BJ (cell line): ENCODE results near the gene CLEC16A. TPM values are rescaled to one million over a fixed set of nuclear protein-coding genes. Genes with fewer than 3 reads are reported as not detected.

Source experiments
- CTCF ChIA-PET: fragments of 350-600 bp; formaldehyde crosslinking; extraction: SDS; loops from one replicate; lab custom pipeline; 2021; ENCODE audit warnings: antibody characterized with exemption, inconsistent platforms; lab: Yijun Ruan, JAX
- POLR2A ChIA-PET: fragments of 300-600 bp; sonication (Branson Sonifier 250); formaldehyde crosslinking; extraction: SDS; loops from one replicate; lab custom pipeline; 2021; ENCODE audit warnings: antibody characterized with exemption; lab: Charles Lee
- DNase-seq: peaks from one replicate; pipeline ENCODE4 v3.0.0-alpha.2; 2011; ENCODE audit warnings: low read depth
- H3K27me3 ChIP-seq: 2 replicates; pipeline ENCODE4 v1.6.0; 2011; ENCODE audit warnings: low read length; ENCODE audit not compliant: control insufficient read depth, insufficient read depth
- H3K36me3 ChIP-seq: 2 replicates; pipeline ENCODE4 v1.5.1; 2011; ENCODE audit warnings: low read length; ENCODE audit not compliant: control insufficient read depth, insufficient read depth
- H3K4me3 ChIP-seq: 2 replicates; pipeline ENCODE4 v1.5.1; 2011; ENCODE audit warnings: low read depth, mild to moderate bottlenecking, control low read depth, low read length
- polyA plus RNA-seq: library from polyadenylated mRNA; depleted of rRNA; stranded (reverse); fragments of >200 nt; gene quantifications from 2 replicates; pipeline ENCODE4 v1.2.3, GENCODE V29; 2011
- TF ChIP-seq, protein P1 (sequence below): IDR thresholded peaks from 2 replicates; pipeline ENCODE4 v1.5.1; 2011; ENCODE audit warnings: low read depth, mild to moderate bottlenecking, control low read depth, inconsistent platforms, low read length, moderate library complexity; ENCODE audit not compliant: insufficient read depth

Gene CLEC16A
- polyA plus RNA-seq, 1 experiment: 8.7 TPM

DNA sequence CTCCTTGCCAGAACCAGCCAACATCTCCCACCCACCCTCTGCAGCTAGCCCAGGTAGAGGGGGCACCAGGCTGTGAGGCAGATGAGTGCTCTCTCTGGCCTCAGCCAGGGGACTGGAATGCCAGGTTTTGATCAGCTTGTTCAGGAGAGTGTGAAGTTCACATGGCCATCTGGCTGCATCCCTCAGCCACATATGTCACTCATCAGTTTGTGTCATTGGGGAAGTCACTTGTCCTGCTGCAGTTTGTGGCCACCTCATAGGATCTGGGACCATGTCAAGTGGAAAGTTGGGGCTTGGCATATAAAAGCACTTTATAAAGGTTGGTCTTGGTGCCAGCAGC is 164.1 kb downstream of the CLEC16A start:
- Histone ChIP-seq H3K36me3 (no peaks in the 10 kb centered on the region), H3K27me3 (no peaks in the 10 kb centered on the region), H3K4me3 (no peak overlapping the region)
- ChIA-PET CTCF (no interaction called here), POLR2A (no interaction called here)
- TF ChIP-seq, protein P1, sequence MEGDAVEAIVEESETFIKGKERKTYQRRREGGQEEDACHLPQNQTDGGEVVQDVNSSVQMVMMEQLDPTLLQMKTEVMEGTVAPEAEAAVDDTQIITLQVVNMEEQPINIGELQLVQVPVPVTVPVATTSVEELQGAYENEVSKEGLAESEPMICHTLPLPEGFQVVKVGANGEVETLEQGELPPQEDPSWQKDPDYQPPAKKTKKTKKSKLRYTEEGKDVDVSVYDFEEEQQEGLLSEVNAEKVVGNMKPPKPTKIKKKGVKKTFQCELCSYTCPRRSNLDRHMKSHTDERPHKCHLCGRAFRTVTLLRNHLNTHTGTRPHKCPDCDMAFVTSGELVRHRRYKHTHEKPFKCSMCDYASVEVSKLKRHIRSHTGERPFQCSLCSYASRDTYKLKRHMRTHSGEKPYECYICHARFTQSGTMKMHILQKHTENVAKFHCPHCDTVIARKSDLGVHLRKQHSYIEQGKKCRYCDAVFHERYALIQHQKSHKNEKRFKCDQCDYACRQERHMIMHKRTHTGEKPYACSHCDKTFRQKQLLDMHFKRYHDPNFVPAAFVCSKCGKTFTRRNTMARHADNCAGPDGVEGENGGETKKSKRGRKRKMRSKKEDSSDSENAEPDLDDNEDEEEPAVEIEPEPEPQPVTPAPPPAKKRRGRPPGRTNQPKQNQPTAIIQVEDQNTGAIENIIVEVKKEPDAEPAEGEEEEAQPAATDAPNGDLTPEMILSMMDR: no peak
- DNase-seq: no peak

DNA sequence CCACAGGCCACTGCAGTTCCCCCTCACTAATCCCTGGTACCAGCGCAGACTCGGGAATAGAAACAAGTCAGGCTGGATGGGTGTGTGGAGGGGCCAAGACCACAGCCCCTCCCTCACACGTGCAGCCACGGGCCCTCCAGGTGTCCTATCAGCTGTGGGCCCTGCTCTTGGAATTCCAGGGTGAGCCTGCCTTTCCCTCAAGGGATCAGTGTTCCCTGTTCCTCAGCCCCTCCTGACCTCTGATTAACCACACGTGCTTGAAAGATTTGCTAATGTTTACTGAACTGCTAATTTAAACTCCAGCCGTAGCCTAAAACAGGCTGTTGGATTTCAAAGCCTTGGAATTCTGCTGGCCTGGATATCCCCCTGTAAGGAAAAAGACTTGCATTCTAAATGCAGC is 165.2 kb downstream of the CLEC16A start:
- POLR2A ChIA-PET: no interaction called here
- Histone ChIP-seq H3K27me3 (no peaks in the 10 kb centered on the region), H3K36me3 (no peaks in the 10 kb centered on the region), H3K4me3 (no peak overlapping the region)
- no peak for DNase-seq
- CTCF ChIA-PET: no interaction called here
- TF ChIP-seq, protein P1: no peak

DNA sequence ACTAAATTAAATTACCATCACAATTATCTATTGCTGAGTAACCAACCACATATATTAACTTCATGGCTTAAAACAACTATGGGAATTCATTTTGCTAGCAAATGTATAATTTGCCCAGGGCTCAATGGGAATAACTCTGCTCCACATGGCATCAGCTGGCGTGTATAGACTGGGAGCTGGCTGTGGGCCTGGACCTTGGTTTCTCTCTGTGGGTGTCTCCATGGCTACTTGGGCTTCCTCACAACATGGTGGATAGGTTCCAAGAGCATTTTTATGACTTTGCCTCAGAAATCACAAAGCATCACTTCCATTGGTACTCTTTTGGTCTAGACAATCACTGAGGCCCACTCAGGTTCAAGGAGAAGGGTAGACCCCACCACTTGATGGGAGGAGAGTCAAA is 166.8 kb downstream of the CLEC16A start:
- POLR2A ChIA-PET: no interaction called here
- TF ChIP-seq, protein P1: no peak
- no peaks in the 10 kb centered on the region for H3K27me3 ChIP-seq
- CTCF ChIA-PET: interaction anchor here (1.4 kb wide), 1 partner anchor 144 kb away, joined by 7 read pairs; the partner anchor contains the start of gene SOCS1
- H3K36me3 ChIP-seq: no peaks in the 10 kb centered on the region; the same call in 1 of the 2 replicates
- H3K4me3 ChIP-seq: no peak overlapping the region
- DNase-seq: no peak

DNA sequence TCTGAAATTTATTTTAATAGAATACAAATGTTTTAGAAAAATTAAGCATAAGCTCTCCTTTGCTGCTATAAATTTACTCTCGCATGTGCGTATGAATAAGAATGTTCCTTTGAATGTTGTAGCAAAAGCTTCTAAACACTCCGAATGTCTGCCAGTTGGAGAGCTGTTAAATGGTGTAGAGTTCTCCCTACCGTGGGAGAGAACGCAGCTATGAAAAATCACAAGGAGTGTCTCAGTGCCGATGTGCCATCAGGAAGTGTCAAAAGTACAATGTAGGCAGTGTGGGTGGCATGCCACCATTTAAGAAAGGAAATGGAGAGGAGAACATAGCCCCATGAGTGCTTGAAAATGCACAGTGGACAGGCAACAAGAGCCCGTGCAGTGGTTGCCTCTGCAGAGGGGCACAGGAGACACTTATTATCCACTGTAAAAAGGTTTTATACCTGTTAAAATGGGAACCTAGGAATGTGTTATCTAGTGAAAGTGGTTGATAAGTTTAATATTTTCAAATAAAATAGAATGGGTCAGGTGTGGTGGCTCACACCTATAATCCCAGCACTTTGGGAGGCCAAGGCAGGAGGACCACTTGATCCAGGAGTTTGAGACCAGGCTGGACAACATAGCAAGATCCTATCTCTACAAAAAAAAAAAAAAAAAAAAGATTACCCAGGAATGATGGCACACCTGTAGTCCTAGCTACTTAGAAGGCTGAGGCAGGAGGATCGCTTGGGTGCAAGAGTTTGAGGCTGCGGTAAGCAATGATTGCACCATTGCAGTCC is 167.7 kb downstream of the CLEC16A start:
- ChIA-PET CTCF (no interaction called here), POLR2A (no interaction called here)
- Histone ChIP-seq H3K27me3 (no peaks in the 10 kb centered on the region), H3K4me3 (no peak overlapping the region), H3K36me3 (no peaks in the 10 kb centered on the region; the same call in 1 of the 2 replicates)
- TF ChIP-seq, protein P1: no peak
- DNase-seq: no peak

DNA sequence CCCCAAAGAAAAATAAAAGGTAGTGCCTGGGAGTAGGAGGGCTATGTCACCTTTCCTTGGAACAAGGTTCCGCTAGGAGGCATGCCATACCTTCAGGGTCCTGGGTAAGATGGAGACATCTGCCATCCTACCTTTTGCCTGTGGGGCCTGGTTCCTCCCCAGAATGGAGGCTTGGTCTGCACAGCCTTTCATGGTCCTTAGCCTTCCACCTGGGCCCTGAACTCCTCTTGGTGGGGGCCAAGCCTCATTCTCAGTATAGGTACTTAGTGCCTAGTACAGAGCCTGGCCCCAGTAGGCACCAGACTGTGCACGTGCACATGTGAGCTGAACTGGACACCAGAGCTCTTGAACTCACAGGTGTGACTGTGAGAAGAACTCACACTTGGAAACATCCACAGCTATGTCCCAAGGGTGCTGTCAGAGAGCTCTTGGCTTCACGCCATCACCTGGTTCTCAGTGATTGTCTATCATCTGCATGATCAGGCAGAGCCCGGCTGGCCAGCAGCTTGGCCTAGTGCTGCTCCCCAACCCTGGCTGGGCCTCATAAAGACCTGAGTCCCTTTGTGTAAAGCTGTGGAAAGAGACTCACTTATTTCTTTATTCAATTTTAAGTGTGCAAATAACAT is 168.5 kb downstream of the CLEC16A start:
- POLR2A ChIA-PET: no interaction called here

More for the DNA sequence above, 168.5 kb downstream of the CLEC16A start:
- CTCF ChIA-PET: no interaction called here
- no peak overlapping the region for H3K4me3 ChIP-seq
- no peaks in the 10 kb centered on the region; the same call in 1 of the 2 replicates for H3K36me3 ChIP-seq
- H3K27me3 ChIP-seq: no peaks in the 10 kb centered on the region
- TF ChIP-seq, protein P1: no peak
- no peak for DNase-seq
